Hepatocyte (in vitro differentiated cells): ENCODE data around the gene ACSM3.

ENCODE experiments used
- CTCF ChIP-seq: fragments of 200-600 bp; sonication (generic); IDR thresholded peaks from 2 replicates; pipeline ENCODE4 v1.5.1; 2016; ENCODE audit warnings: antibody characterized with exemption, mild to moderate bottlenecking; ENCODE audit not compliant: poor library complexity
- EZH2 ChIP-seq: fragments of 200-600 bp; sonication (generic); IDR thresholded peaks from 2 replicates; pipeline ENCODE4 v1.6.1; 2016; ENCODE audit warnings: antibody characterized with exemption, mild to moderate bottlenecking, borderline replicate concordance

GRCh38 chr16:20767577-20767976, 3.8 kb downstream of the ACSM3 start:
- TF ChIP-seq CTCF: no peak
- TF ChIP-seq EZH2: no peak
